ENCODE results near the gene ACSS1.

ACSS1 gene

DNA sequence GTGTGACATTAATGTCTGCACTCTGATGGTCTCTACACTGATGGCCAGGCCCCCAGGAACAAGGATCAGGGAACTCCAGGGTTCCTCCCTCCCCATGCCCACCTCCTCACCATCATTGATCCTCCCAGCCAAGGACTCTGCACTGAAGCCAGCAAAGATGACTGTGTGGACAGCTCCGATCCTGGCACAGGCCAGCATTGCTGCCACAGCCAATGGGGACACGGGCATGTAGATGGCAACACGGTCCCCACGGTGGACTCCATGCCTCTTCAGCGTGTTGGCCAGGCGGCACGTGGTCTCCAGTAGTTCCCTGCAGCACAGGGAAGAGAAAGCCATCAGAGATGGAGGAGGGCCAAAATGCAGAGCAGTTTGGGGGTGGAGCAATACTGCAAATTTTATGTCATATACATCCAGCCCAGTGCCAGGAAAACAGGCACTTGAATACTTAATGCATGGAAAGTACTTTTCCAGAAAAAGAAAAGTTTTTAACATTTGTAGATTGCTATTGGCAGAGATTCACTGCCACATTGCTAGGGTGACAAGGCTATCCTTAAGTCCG, 27.2 kb downstream of the ACSS1 start:
- no peak for DNase-seq (ENCODE audit: low spot score)

DNA sequence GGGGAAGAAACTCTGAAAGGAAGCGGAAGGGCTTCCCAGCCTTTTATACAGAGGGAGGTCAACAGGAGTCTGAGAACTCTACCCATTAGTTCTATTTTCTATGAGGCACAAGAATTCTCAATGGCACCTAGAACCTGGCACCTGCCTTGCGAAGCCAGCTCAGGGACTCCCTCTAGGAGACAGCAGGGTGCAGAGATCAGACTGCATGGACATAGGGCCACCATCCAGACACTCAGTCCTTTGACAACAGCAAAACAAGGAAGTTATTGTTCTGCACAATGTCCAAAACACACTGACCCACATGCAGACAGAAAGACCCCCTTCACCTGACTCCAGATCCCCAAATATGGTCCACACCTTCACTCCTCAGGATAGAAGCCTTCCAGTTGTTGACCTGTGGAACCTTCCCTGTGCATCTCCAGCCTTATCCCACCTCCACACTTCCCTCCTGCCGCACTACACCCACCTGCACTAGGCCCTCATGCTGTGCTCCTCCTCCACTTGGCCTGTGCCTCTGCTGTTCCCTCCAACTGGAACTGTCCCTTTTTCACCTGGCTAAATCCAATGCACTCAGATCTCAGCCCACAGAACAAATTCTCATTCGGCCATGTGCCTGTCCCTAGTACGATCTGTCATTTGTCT, 27.8 kb downstream of the ACSS1 start:
- no peak for DNase-seq (ENCODE audit: low spot score)

DNA sequence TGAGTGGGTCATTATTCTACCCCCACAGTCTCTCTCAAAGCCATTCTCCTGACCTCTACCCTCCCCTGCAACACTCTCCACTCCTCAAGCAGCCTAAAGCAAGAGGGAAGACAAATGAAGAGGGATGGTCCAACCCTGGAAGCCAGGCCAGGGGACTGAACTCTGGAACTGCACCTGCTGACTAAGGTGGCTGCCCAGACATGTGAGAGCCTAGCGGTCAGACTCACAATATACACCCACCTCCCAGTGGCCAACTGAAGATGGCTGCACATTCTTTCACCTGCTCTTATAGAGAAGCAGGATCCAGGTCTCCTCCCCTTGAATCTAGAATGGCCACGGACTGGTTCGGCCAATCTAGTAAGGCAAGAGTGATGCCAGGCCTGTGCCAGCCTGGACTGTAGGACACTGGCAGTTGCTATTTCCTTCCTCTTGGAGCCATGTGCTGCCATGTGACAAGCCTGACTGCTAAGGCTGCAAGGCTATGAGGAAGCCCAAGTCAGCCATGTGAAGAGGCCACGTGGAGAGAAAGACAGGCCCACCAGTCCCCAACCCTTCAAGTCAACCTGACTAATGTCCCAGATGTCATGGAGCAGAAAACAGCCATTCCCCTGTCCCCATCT, 31.8 kb downstream of the ACSS1 start:
- no peak for DNase-seq (ENCODE audit: low spot score)

DNA sequence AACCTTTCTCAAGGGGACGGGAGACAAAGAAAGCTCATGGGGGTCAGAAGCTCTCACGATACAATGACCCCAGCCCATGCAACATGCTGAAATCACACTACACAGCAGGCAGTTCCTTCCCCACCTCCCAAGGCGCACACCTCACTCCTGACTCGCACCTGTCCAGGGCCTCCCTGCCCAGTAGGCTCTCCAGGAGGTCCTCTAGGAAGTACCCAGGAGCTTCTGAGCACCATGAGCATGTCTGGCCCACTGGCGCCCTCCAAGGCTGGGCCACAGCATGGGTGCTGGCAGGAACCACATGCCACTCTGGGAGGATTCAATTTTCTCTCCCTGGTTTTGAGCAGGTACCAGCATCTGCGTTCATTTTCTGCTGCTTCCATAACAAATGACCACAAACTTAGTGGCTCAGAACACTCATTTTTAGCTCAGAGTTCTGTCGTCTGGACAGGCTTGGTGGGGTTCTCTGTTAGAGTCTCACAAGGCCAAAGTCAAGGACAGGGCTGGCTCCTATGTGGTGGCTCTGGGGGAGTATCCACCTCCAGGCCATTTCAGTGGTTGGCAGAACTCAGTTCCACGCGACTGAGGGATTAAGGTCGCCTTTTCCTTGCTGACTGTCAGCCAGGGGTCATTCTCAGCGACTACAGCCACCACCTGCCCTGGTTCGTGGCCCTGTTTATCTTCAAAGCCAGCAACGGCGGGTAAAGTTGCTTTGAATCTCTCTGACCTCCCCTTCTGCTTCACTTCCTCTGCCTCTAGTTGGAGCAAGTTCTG, 32.7 kb downstream of the ACSS1 start:
- DNase-seq (ENCODE audit: low spot score) = no peak

DNA sequence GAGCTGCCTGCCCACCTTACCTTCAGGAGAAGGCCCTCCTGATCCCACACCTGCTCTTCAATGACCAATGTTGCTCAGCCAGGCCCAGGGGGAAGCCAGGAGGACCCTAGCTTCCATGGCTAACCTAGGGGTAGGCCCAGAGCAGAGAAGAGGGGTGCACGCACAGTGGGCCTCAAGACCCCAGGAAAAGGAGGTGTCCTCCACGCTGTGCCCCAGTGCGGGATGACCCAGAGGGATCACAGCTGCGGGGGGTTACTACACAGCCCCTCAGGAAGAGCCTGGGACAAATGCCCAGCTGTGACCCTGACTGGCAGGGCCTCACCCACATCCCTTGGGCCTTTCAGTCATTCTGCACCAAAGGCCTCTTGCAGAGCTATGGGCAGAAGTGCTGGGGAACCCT, 33.8 kb downstream of the ACSS1 start:
- no peak for DNase-seq (ENCODE audit: low spot score)

DNA sequence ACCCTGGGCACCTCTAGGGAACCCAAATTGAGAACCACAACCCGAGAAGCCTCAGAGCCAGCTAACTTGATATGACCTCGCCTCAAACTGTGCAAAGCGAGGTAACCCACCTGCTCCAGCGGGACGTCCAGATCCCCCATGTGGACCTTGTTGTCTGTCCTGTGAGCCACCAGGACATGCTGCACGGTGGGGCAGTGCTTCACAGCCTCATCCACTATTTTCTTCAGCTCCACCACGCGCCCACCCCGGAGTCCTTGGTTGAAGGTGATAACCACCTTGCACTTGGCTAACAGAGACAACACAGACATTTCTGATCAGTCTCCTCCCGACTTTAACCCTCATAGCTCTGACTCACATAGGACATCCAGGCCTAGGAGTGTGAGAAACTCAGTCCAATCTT, 34.6 kb downstream of the ACSS1 start:
- DNase-seq (ENCODE audit: low spot score) = no peak

DNA sequence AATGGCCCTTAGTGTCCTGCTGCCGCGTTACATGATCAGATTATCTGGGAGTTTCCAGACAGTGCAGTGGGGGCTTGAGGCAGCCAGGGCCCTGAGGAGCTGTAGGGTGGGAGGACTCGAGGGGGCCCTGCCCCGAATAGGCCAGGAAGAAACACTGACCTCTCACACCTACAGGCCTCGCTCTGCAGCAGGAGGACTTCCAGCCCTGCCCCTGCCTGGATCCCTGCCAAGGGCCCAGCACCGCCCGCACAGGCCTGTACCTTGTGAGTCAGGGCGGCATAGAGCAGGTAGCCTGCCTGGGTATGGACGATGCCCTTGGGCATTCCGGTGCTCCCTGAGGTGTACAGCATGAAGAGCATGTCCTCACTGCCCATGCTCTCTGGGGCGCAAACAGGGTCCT, 35.3 kb downstream of the ACSS1 start:
- no peak for DNase-seq (ENCODE audit: low spot score)

DNA sequence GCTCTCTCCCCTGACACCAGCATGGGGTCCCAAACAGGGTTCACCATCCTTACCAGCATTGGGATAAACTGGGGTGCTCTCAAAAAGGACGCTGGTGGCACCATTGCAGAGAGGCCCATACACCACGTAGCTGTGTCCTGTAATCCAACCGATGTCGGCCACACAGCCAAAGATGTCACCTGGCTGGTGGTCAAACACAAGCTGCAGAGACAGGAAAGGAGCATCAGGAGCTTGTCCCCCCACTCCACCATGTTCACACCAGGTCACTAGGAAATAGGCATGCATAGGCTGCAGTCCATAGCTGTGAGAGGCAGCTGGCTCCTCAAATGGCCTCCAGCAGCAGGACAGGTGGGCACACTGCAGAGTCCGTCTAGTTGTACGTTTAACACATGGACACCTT, 36.6 kb downstream of the ACSS1 start:
- no peak for DNase-seq (ENCODE audit: low spot score)

DNA sequence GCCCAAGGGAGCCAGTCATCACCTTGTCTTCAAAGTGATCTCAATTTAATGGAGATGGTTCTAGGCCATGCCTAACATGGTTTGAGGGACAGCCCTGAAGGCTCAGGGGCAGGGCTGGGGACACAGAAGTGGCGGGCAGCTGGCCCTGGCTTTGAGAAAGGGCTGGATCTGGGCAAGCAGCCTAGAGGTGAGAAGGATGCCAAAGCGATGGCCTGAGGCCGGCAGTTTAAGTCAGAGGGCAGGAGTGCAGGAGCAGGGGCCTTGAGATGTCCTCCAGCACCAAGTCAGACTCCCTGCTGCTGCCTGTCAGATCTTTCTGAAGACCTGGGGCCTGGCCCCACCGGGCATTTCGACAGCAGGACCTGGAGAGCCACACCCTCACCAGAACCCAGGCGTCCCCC, 37.0 kb downstream of the ACSS1 start:
- no peak for DNase-seq (ENCODE audit: low spot score)

DNA sequence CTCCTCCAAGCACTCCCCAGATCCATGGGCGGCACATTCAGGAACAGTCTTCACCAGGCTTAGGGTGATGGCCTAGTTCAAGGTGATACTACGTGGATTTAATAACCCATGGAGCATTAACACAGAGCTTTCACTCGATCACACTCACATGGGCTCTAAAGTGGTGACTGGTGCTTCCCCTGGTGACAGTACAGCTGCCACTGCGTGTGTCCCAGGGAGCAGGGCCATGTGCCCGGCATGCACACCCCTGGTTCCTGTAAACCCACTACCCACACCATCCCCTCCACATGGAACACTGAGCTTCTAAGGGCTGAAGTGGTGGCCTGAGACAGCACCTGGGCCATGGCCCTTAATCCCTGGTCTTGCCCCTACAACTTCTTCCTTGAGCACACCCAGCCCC, 37.6 kb downstream of the ACSS1 start:
- DNase-seq (ENCODE audit: low spot score) = no peak

DNA sequence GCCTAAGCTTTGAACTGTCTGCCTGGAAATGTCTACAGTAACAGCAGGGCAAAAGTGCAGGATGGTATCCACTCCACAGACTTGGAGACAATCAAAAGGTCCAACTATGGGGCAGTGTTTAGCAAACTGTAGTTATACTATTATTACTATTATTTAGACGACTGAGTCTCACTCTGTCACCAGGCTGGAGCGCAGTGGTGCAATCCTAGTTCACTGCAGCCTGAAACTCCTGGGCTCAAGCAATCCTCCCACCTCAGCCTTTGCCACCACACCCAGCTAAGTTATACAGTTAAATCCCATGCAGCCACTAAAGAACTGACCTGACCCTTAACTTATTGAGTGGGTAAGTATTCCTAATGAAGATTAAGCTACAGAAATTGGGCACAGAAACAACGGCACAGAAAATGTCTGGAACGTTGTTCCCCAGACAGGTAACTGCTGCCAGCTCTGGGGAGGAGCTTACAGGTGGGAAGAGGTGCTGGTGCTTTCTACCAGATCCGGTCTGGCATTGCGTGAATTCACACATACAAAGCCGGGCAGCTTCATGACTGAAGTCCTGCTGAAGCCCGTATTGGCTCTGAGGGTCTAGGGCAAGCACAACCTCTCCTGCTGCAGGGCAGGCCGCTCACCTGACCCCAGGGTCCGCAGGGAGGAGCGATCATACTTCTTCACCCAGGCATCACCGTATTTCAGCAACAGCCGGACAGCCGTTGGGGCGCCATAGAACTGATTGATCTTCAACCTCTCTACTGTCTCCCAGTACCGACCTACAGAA, 38.4 kb downstream of the ACSS1 start:
- DNase-seq (ENCODE audit: low spot score) = no peak

DNA sequence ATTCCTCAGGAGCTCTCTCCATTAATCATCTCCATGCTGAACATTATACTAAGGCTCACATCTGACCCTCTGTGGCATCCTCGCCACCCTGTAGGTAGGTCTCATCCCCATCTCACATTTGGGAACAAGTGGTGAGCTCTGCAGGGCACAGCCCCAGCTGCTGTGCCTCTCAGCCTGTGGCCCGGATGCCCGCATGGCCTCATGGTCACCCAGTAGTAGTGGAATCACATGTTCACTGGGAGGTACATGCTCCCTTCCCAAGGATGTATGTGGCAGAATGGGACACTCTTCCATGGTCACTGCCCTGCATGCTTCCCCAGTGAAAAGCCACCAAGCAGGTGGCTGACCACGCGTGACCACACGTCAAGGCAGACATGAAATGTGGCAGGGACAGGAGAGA, 39.1 kb downstream of the ACSS1 start:
- no peak for DNase-seq (ENCODE audit: low spot score)

DNA sequence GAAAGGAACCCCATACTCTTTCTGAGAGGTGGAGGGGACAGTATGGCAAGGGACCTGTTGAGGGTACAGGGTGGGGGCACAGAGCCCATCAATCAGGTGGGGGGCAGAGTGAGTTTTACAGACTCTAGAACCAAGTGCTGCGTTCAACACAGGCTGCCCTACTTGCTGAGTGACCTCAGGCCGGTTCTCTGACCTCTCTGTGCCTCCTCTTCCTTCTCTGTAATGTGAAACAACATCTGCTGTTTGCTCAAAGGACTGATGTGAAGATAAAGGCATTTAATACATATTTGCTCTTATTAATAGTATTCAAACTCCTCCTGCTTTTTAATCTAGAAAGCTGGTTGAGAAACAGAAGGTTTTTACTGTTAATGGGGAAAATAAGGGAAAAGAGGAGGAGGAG, 39.5 kb downstream of the ACSS1 start:
- no peak for DNase-seq (ENCODE audit: low spot score)

DNA sequence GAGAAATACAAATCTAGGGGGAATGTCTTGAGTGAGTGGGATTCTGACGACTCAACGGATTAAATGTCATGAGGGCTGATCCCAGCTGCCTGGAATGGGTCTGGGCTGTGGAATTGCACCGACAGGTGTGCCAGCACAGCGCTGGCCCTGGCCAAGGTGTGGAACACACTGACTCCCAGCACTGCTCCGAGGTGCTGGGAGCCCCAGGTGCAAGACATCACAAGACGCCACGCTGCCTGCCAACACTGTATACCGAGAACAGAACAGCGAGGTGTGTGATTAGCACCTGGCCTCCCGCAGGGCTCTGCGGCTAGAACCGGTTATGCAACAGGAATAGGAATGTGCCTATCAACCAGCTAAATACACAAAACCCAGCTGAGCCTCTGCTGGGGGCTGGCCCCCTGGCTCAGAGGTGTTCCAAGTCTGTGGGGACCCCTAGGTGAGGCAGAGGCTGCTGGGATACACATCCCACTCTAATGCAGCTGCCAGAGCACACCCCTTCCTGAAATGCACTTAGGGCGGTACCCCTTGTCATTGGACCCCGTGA, 40.6 kb downstream of the ACSS1 start:
- peak; percentile 45 for DNase-seq (ENCODE audit: low spot score)

DNA sequence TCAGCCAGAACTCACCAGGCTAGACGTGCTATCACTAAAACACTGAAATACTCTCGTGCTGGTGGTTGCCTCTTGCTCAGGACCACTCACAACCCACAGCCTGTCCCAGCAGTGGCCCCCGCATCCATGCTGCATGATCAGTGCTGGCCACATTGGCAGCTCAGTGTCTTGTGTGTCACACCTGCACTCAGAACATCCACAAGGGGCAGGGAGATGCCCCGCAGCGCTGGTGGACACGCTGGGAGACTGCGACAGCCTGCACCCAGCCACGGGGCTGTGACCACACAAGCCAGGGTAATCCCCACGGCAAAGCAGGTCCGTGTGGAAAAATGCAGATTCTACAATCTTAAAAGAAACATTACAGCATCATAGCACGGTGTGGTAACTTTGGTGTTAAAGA, 41.5 kb downstream of the ACSS1 start:
- no peak for DNase-seq (ENCODE audit: low spot score)

DNA sequence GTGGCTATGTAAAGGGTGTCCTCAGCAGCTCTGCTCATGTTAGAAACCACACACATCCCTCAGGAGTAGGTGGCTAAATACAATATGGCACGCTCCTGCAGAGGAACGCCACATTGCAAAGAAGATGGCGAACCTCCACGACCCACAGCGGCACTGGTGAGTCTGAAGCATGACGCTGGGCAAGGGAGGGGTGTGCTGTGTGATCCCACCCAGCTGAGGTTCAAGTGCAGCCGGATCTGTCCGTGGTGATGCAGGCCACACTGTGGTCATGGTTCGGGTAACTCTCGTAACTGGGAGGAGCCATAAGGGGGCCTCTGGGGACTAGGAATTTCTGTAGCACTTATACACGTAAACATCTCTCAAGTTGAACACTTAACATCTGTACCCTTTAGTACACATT, 42.0 kb downstream of the ACSS1 start:
- DNase-seq (ENCODE audit: low spot score) = no peak

DNA sequence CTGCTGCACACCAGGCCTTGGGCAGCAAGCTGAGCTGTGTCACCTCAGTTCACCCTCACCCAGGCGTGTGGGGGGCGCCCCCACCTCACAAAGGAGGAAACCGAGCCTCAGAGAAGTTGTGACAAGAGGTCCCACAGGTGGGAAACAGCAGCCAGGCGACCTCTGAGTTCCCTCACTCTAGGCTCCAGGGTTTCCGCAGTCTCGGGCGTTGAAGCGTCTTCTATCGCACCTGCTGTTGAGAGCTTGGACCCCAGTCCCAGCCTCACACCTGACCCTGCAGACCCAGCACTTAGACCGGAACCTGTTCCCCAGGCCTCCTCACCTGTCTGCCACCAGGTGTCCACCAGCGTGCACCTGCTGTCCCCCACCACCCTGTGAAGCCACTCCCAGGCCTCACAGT, 43.1 kb downstream of the ACSS1 start:
- no peak for DNase-seq (ENCODE audit: low spot score)

DNA sequence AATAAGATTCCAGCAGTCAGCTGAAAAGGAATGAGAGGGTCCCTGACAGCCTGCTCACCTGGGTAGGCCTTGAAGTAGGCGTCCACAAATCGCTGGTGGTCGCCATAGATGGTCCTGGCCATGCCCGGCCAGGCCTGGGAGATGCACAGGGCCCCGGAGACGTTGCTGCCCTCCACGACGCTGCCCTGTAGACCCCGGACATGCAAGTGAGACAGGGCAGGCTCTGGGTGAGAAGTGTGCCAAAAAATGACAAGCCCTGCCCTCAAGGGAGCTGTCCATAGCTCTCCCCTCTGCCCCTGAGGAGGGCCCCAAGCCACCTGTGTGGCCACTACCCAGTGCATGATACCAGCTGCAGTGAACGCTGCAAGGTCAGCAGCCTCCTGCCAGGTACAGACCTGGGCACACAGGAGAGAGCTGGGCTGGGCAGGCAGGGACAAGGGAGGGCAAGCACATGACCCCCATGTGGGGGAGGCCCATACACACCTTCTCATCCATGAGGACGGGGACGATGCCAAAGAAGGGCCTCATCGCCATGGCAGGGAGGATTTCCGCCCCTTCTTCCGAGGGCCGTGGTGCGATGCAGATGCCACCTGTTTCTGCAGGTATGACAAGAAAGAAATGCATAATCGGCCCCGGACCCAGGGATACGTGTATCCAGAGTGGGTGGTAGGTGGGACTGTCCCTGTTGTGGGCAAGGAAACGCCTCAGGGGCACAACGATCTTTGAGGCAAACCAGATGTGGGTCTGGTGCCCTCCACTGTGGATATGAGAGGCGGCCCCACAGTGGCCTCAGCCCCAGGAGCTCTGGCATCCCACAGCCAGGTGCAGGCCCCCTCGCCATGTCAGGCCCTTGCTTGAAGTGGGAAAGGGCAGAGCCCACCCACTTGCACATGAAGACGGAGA, 44.2 kb downstream of the ACSS1 start:
- no peak for DNase-seq (ENCODE audit: low spot score)

DNA sequence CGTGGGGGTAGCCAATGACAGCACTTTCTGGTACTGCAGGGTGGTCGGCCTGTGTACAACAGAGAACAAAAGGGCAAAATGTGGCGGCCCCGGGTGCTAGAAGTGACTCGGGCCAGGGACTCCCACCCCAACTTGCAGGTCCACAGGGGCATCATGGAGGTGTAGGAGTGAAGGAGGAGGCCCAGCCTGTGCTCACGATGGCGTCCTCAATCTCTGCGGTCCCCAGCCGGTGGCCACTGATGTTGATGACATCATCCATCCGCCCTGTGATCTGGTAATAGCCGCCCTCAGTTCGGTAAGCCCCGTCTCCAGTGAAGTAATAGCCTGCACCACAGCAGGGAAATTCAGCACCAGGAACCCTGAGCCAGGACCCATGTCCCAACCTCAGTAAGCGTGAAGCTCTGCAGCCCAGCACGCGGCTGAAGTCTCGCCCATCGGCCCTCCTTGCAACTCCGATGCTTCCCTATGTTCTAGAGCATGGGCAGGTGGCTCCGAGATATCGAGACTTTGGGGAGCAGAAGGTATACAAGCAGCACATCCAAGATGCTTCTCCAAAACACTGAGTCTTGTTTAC, 45.2 kb downstream of the ACSS1 start:
- DNase-seq (ENCODE audit: low spot score) = no peak

DNA sequence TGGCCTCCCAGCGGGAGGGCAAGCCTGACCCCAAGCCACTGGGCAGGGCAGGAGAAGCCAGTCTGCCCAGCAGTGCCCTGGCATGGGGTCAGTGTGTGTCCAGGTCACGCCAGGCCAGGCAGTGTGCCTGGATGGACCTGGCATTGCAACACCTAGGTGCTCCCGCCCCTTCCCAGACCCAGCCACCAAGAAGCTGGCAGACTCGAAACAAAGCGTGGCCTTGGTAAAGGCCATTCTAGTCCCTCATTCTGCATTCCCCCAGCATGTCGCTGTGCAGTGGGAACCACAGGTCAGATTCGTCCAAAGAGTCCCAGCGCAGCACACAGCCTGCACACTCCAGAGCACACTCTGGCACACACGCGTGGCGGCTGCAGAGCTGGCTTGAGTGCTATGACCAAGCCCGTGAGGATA, 46.1 kb downstream of the ACSS1 start:
- no peak for DNase-seq (ENCODE audit: low spot score)

DNA sequence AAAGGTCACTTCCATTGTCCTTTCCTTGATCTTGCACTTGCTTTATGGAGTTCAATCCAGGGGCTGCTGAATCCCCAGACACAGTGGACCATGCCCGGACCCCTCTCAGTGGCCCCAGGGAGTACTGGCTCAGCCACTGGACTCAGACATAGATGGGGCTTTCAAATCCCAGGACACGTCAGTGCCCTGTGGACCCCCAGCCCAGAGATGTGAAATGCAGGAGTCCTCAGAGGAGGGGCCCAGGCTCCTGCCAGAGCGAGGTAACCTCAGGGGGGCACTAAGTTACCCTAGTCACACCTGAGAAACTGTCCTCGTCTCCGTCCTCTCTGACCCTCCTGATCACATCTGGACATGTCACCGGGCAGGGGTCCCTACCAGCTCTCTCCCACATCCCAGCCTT, 46.7 kb downstream of the ACSS1 start:
- DNase-seq (ENCODE audit: low spot score) = no peak
